DMS114 treated with DMSO at 0.1 percent for 48 hours (cell line): ENCODE data around the gene FILIP1L.
"Not testable (repeated sequence)": the region's sequence is repeated elsewhere in the genome, so short reads cannot be mapped to it uniquely, and the experiment has no call there.

Experiments used
- DNase-seq: peaks from one replicate; lab custom pipeline; 2025; ENCODE audit not compliant: unreplicated experiment; lab: John Stamatoyannopoulos, UW

Gene FILIP1L

GRCh38 chr3:100099621-100100020, 14.7 kb downstream of the FILIP1L start:
- no peak for DNase-seq

- no peak for DNase-seq
Measured at GRCh38 chr3:100098784-100099070, 15.6 kb downstream of the FILIP1L start.

- DNase-seq, result no peak
Measured at GRCh38 chr3:100097919-100098783, 16.1 kb downstream of the FILIP1L start.

- DNase-seq, result no peak
Measured at GRCh38 chr3:100096866-100097265, 17.4 kb downstream of the FILIP1L start.

GRCh38 chr3:100096286-100096685, 18.0 kb downstream of the FILIP1L start:
- not testable (repeated sequence) for DNase-seq

- no peak for DNase-seq
Measured at GRCh38 chr3:100093831-100094230, 20.5 kb downstream of the FILIP1L start.

- no peak for DNase-seq
Measured at GRCh38 chr3:100090669-100091005, 23.7 kb downstream of the FILIP1L start.

GRCh38 chr3:100089812-100090668, 24.3 kb downstream of the FILIP1L start:
- DNase-seq, result no peak

- DNase-seq, result no peak
Measured at GRCh38 chr3:100088735-100089368, 25.4 kb downstream of the FILIP1L start.

GRCh38 chr3:100087198-100087597, 27.1 kb downstream of the FILIP1L start:
- no peak for DNase-seq

GRCh38 chr3:100086401-100086800, 27.9 kb downstream of the FILIP1L start:
- no peak for DNase-seq

GRCh38 chr3:100084100-100084806, 30.0 kb downstream of the FILIP1L start:
- no peak for DNase-seq

- DNase-seq, result no peak
Measured at GRCh38 chr3:100083209-100083608, 31.1 kb downstream of the FILIP1L start.

- no peak for DNase-seq
Measured at GRCh38 chr3:100082714-100083113, 31.6 kb downstream of the FILIP1L start.

GRCh38 chr3:100081986-100082692, 32.2 kb downstream of the FILIP1L start:
- DNase-seq, result no peak

- no peak for DNase-seq
Measured at GRCh38 chr3:100081311-100081710, 33.0 kb downstream of the FILIP1L start.

GRCh38 chr3:100080573-100080972, 33.7 kb downstream of the FILIP1L start:
- DNase-seq, result no peak

GRCh38 chr3:100079328-100079727, 35.0 kb downstream of the FILIP1L start:
- DNase-seq, result no peak

- no peak for DNase-seq
Measured at GRCh38 chr3:100076731-100077529, 37.4 kb downstream of the FILIP1L start.
